K562 (cell line): Measurements from ENCODE around the gene RNF144A. TPM values are rescaled to one million over a fixed set of nuclear protein-coding genes. Genes with fewer than 3 reads are reported as not detected.

Experiments
- ARID2 ChIP-seq: fragments of 450-650 bp; IDR thresholded peaks from 2 replicates; pipeline ENCODE4 v1.6.1; 2017; ENCODE audit warnings: antibody characterized with exemption, mild to moderate bottlenecking
- BCL6 ChIP-seq: fragments of 250-450 bp; sonication (Bioruptor Pico); IDR thresholded peaks from 2 replicates; pipeline ENCODE4 v1.4.0; 2020
- CBX3 ChIP-seq, 2 experiments: IDR thresholded peaks; 1 replicate in 1 of 2; 2 replicates in 1 of 2; pipeline ENCODE4 v1.6.1; 2012; ENCODE audit warnings: inconsistent platforms in 2 of 2, low read length in 2 of 2, borderline replicate concordance in 1 of 2, control low read depth in 1 of 2
- CTBP1 ChIP-seq: fragments of 450-650 bp; IDR thresholded peaks from 2 replicates; pipeline ENCODE4 v1.6.1; 2016; ENCODE audit warnings: borderline replicate concordance
- E2F5 ChIP-seq: sonication (generic); formaldehyde crosslinking; IDR thresholded peaks from 2 replicates; pipeline ENCODE4 v1.8.0; 2022; ENCODE audit warnings: mild to moderate bottlenecking, missing genetic modification reagents
- GTF2E2 ChIP-seq: fragments of 200-800 bp; sonication (Bioruptor generic); IDR thresholded peaks from 2 replicates; pipeline ENCODE4 v1.6.1; 2016; ENCODE audit warnings: missing genetic modification characterization, missing compliant biosample characterization
- HMGN3 ChIP-seq: IDR thresholded peaks from 2 replicates; pipeline ENCODE4 v1.6.1; 2011; ENCODE audit warnings: borderline replicate concordance, low read depth, mild to moderate bottlenecking, mixed read lengths, low read length; ENCODE audit not compliant: insufficient read length; ENCODE audit errors: extremely low read depth
- KDM1A ChIP-seq, 2 experiments: fragments of 450-650 bp; IDR thresholded peaks; 2 replicates each; pipeline ENCODE4 v1.6.1; 2016; ENCODE audit warnings: mild to moderate bottlenecking in 2 of 2
- MTA1 ChIP-seq: fragments of 450-650 bp; IDR thresholded peaks from 2 replicates; pipeline ENCODE4 v1.6.1; 2017; ENCODE audit warnings: borderline replicate concordance
- RAD21 ChIP-seq, 2 experiments: fragments of 250-450 bp in 1 of 2; fragments of 450-650 bp in 1 of 2; sonication (Bioruptor Pico) in 1 of 2; formaldehyde crosslinking in 1 of 2; IDR thresholded peaks in 1 of 2; conservative IDR thresholded peaks in 1 of 2; 2 replicates each; pipeline versions ENCODE4 v1.4.0 to v1.8.0; 2020 to 2022; ENCODE audit warnings: mild to moderate bottlenecking in 2 of 2, moderate library complexity in 1 of 2
- SMAD4 ChIP-seq: fragments of 250-450 bp; sonication (Bioruptor Pico); conservative IDR thresholded peaks from 2 replicates; pipeline ENCODE4 v1.8.0; 2021; ENCODE audit warnings: inconsistent platforms, mild to moderate bottlenecking, moderate library complexity
- SP2 ChIP-seq: IDR thresholded peaks from 2 replicates; pipeline ENCODE4 v1.6.1; 2011; ENCODE audit warnings: mild to moderate bottlenecking, low read depth, low read length, moderate library complexity; ENCODE audit not compliant: poor library complexity, severe bottlenecking; ENCODE audit errors: extremely low read depth
- SUPT5H ChIP-seq: fragments of 450-650 bp; IDR thresholded peaks from 2 replicates; pipeline ENCODE4 v1.6.1; 2016
- TFAM ChIP-seq: fragments of 250-450 bp; sonication (Bioruptor Pico); conservative IDR thresholded peaks from 2 replicates; pipeline ENCODE4 v1.5.0; 2021; ENCODE audit warnings: mild to moderate bottlenecking, moderate library complexity
- ZNF592 ChIP-seq: fragments of 450-650 bp; IDR thresholded peaks from 2 replicates; pipeline ENCODE4 v1.6.1; 2017; ENCODE audit warnings: antibody characterized with exemption, mild to moderate bottlenecking
- polyA plus RNA-seq, 8 experiments: library from polyadenylated mRNA; depleted of rRNA in 4 of 8; stranded (reverse) in 5 of 8; unstranded in 3 of 8; fragments of >200 nt; fragmentation: Nextera tagmentation in 2 of 8; fragmentation: Illumina TruSeq in 1 of 8; extraction: Ambion mirVana in 2 of 8; extraction: Trizol in 1 of 8; gene quantifications; 2 replicates each; pipeline versions ENCODE4 v1.2.1 to v1.2.3, GENCODE V29; 2011 to 2014; ENCODE audit warnings: inconsistent platforms in 1 of 8, missing spikeins in 1 of 8
- total RNA-seq, 7 experiments: library from RNA; depleted of rRNA in 6 of 7; stranded (reverse); fragments of >200 nt in 6 of 7; fragmentation: Illumina TruSeq in 2 of 7; extraction: Trizol in 2 of 7; gene quantifications; 2 replicates each; pipeline versions ENCODE4 v1.2.1 to v1.2.3, GENCODE V29; 2011 to 2021; ENCODE audit warnings: low replicate concordance in 1 of 7
- TF ChIP-seq, protein P1 (sequence below), 2 experiments: fragments of 450-650 bp in 1 of 2; sonication (generic) in 1 of 2; formaldehyde crosslinking; conservative IDR thresholded peaks; 2 replicates each; pipeline versions ENCODE4 v1.4.0 to v1.8.1; 2020 to 2022; ENCODE audit warnings: mild to moderate bottlenecking in 1 of 2, missing genetic modification reagents in 1 of 2
- TF ChIP-seq, protein P2 (sequence below): sonication (generic); formaldehyde crosslinking; IDR thresholded peaks from 2 replicates; pipeline ENCODE4 v1.8.1; 2022; ENCODE audit warnings: missing genetic modification reagents
- TF ChIP-seq, protein P3 (sequence below): fragments of 450-650 bp; IDR thresholded peaks from 2 replicates; pipeline ENCODE4 v1.6.1; 2017; ENCODE audit warnings: mild to moderate bottlenecking, moderate library complexity

RNF144A gene
- total and polyA plus RNA-seq, 9 of the 15 experiments (the other 6 are each of a cell fraction or from before 2014, with no cell fraction given): 0.96 to 11.3 (median 6.2) TPM

GRCh38 chr2:7083580-7084509 lies 166.6 kb downstream of the RNF144A start (continued):
- TF ChIP-seq HMGN3 (no peak), SMAD4 (CRISPR knock-in tag) (peak; percentile 63; the same call in 1 of the 2 replicates), SUPT5H (no peak), KDM1A (IDR thresholded peaks at IDR 0.05) (no peak), E2F5 (CRISPR knock-in tag) (no peak), TFAM (no peak), BCL6 (CRISPR knock-in tag) (no peak), ARID2 (0 out of 2 replicates have a peak, but pooled peaks have one; percentile 14), CTBP1 (no peak), GTF2E2 (tag) (no peak), SP2 (no peak), CBX3 (IDR thresholded peaks at IDR 0.05; ENCODE audit: borderline replicate concordance in 1 of 2, low read length in 2 of 2) (no peak), ZNF592 (no peak), MTA1 (no peak), RAD21 (CRISPR knock-in tag; conservative IDR thresholded peaks at IDR 0.05 in 1 of 2, IDR thresholded peaks at IDR 0.05 in 1 of 2) (peak; percentile 64 to 88)
- TF ChIP-seq, protein P1, sequence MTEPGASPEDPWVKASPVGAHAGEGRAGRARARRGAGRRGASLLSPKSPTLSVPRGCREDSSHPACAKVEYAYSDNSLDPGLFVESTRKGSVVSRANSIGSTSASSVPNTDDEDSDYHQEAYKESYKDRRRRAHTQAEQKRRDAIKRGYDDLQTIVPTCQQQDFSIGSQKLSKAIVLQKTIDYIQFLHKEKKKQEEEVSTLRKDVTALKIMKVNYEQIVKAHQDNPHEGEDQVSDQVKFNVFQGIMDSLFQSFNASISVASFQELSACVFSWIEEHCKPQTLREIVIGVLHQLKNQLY (CRISPR knock-in tag; conservative IDR thresholded peaks at IDR 0.05): no peak
- TF ChIP-seq, protein P2, sequence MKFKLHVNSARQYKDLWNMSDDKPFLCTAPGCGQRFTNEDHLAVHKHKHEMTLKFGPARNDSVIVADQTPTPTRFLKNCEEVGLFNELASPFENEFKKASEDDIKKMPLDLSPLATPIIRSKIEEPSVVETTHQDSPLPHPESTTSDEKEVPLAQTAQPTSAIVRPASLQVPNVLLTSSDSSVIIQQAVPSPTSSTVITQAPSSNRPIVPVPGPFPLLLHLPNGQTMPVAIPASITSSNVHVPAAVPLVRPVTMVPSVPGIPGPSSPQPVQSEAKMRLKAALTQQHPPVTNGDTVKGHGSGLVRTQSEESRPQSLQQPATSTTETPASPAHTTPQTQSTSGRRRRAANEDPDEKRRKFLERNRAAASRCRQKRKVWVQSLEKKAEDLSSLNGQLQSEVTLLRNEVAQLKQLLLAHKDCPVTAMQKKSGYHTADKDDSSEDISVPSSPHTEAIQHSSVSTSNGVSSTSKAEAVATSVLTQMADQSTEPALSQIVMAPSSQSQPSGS: no peak
- TF ChIP-seq, protein P3, sequence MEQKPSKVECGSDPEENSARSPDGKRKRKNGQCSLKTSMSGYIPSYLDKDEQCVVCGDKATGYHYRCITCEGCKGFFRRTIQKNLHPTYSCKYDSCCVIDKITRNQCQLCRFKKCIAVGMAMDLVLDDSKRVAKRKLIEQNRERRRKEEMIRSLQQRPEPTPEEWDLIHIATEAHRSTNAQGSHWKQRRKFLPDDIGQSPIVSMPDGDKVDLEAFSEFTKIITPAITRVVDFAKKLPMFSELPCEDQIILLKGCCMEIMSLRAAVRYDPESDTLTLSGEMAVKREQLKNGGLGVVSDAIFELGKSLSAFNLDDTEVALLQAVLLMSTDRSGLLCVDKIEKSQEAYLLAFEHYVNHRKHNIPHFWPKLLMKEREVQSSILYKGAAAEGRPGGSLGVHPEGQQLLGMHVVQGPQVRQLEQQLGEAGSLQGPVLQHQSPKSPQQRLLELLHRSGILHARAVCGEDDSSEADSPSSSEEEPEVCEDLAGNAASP: no peak
